ENCODE measurements around the gene ZNF630. TPM values are rescaled to one million over a fixed set of nuclear protein-coding genes. Genes with fewer than 3 reads are reported as not detected.
A peak's percentile ranks its signal among the peaks of the same experiment; 100 is the strongest.
"Not testable (repeated sequence)": the region's sequence is repeated elsewhere in the genome, so short reads cannot be mapped to it uniquely, and the experiment has no call there.

The ZNF630 gene
- total RNA-seq (1 to 10 TPM; 1.5 to 5.6 TPM), polyA plus RNA-seq (ENCODE audit: insufficient read depth, low read depth, low replicate concordance) (2.0 TPM)
- long read RNA-seq, donor 1, partial matches to known transcripts: 0 of 1 reads
- long read RNA-seq, donor 1, other reads (novel, unspliced or antisense): 0 of 1 reads
- long read RNA-seq, donor 2: 0 reads

DNA sequence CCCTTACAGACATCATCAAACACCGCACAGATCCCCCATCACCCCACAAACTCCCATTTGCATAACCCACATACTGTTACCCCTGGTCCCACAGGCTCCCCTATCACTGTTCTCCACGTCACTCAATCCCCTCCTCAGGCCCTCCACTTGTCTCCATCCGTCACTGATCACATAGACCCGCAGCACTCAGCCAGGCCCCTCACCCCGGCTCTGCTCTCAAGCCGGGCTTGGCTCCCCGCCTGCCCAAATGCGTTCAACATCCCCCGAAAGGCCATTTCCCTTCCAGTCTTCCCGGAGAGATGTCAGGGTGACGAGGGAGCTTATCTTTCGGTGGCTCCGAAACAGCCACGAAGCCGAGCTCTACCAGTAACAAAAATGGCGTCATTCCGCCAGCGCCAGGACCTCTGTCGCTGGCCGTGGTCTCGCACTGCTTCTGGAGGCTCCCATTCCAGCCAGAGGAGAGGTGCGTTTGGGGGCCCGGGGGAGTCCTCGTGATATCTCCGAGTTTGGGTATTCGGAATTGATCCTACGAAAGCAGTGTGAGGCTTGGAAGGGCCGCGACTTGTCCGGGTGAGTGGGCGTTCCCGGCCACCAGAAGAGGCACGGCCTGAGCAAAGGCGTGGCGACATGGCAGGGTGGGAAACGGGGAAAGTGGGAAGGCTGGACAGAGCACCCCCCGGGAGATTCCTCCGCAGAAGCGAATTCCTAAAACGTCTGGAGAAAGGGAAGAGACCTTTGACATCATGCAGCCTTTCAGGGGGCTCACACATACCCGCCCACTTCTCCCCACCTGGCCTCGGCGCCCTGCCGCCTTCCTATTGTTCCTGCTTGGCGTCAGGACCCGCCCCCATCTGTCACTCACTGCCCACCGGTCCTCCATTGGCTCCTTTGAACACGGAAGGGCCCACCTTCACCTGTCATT is at the start of gene ZNF630:
Gene ZNF630, minus strand, starts transcription at position 577 of the 922 bp plus-strand sequence. CDS start 4,754 bp downstream, outside the sequence.
- Histone ChIP-seq H3K27me3 (no peaks in the 10 kb centered on the region), H3K4me3 (peak within 1 kb of the TSS; percentile 67 to 76), H3K36me3 (ENCODE audit: low read depth, missing control alignments) (no peaks in the 10 kb centered on the region), H3K4me1 (no peaks in the 10 kb centered on the region), H3K27ac (peak within 1 kb of the TSS; percentile 83 to 86), H3K9me3 (no peaks in the 10 kb centered on the region)
- peak; percentile 91 for DNase-seq
- no peak for TF ChIP-seq POLR2A (IDR thresholded peaks at IDR 0.05)
- TF ChIP-seq, protein P1, sequence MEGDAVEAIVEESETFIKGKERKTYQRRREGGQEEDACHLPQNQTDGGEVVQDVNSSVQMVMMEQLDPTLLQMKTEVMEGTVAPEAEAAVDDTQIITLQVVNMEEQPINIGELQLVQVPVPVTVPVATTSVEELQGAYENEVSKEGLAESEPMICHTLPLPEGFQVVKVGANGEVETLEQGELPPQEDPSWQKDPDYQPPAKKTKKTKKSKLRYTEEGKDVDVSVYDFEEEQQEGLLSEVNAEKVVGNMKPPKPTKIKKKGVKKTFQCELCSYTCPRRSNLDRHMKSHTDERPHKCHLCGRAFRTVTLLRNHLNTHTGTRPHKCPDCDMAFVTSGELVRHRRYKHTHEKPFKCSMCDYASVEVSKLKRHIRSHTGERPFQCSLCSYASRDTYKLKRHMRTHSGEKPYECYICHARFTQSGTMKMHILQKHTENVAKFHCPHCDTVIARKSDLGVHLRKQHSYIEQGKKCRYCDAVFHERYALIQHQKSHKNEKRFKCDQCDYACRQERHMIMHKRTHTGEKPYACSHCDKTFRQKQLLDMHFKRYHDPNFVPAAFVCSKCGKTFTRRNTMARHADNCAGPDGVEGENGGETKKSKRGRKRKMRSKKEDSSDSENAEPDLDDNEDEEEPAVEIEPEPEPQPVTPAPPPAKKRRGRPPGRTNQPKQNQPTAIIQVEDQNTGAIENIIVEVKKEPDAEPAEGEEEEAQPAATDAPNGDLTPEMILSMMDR (IDR thresholded peaks at IDR 0.05): no peak
- WGBS, 2 donors: 1 to 3% methylated on average over 10 to 41 of the region's 48 CpGs
- intact Hi-C loops (cut with DNase I; ENCODE audit: low total_unique reads): no loop called here

DNA sequence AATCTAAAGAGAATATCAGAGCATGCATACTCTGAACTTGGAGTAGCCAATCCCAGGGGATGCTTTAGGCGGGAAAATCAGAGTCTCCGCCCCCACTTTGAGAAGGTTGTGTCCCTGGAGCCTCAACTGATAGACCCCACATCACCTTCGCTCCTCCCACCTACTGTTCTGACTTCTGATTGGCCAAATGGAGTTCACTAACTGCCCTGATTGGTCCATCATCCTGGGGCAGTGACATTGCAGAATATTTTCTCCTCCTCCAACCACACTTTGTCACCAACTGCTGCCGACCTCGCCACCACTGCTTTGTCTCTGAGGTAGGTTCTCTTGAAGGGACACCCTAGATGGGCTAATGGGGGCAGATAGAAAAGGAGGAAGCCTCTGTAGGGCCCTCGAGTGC is 36.3 kb upstream of the ZNF630 start:
- H3K27me3 ChIP-seq: no peaks in the 10 kb centered on the region
- TF ChIP-seq POLR2A (IDR thresholded peaks at IDR 0.05): no peak
- TF ChIP-seq, protein P1 (IDR thresholded peaks at IDR 0.05): no peak
- no peak overlapping the region for H3K27ac ChIP-seq
- intact Hi-C loops (cut with DNase I; ENCODE audit: low total_unique reads): no loop called here
- peak; percentile 18 for DNase-seq
- H3K9me3 ChIP-seq: no peaks in the 10 kb centered on the region
- WGBS, 2 donors: 44 to 57% methylated on average over 1 to 6 of the region's 6 CpGs
- no peaks in the 10 kb centered on the region for H3K36me3 ChIP-seq (ENCODE audit: low read depth, missing control alignments)
- no peak overlapping the region for H3K4me3 ChIP-seq
- H3K4me1 ChIP-seq: no peaks in the 10 kb centered on the region

DNA sequence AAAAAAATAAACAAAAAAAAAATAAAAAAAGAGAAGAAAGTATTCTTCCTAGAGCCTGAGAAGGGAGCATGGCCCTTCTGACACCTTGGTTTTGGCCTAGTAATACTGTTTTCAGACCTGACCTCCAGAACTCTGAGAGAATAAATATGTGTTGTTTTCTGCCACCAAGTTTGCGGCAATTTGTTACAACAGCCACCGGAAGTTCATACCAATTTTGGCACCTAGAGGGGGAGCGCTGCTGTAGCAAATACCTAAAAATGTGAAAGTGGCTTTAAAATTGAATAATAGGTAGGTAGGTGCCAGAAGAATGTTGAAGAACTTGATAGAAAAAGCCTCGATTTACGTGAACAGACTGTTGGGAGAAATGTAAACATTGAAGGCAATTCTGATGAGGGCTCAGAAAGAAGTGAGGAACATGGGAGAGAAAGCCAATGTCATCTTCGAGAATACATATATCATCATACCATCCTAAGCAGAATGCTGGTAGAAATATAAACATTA is 31.5 kb upstream of the ZNF630 start:
- intact Hi-C loops (cut with DNase I; ENCODE audit: low total_unique reads): no loop called here
- Histone ChIP-seq H3K4me1 (no peaks in the 10 kb centered on the region), H3K27ac (no peak overlapping the region), H3K36me3 (ENCODE audit: low read depth, missing control alignments) (no peaks in the 10 kb centered on the region), H3K4me3 (no peak overlapping the region), H3K27me3 (no peaks in the 10 kb centered on the region), H3K9me3 (no peaks in the 10 kb centered on the region)
- TF ChIP-seq, protein P1 (IDR thresholded peaks at IDR 0.05): no peak
- no peak for TF ChIP-seq POLR2A (IDR thresholded peaks at IDR 0.05)
- WGBS, 2 donors: 88 to 90% methylated on average over 6 of the region's 6 CpGs
- no peak for DNase-seq

DNA sequence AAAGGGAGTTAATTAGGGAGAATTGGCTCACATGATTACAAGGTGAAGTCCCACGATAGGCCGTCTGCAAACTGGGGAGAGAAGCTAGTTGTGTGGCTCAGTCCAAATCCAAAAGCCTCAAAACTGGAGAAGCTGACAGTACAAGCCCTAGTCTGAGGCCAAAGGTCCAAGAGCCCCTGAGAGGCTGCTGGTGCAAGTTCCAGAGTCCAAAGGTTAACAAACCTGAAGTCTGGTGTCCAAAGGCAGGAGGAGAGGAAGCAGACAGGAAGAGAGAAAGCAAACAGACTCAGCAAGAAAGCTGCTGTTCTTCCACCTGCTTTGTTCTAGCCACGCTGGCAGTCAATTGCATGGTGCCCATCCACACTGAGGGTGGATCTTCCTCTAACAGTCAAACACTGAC is 30.0 kb upstream of the ZNF630 start:
- no peak for TF ChIP-seq POLR2A (IDR thresholded peaks at IDR 0.05)
- TF ChIP-seq, protein P1 (IDR thresholded peaks at IDR 0.05): no peak
- intact Hi-C loops (cut with DNase I; ENCODE audit: low total_unique reads): no loop called here

DNA sequence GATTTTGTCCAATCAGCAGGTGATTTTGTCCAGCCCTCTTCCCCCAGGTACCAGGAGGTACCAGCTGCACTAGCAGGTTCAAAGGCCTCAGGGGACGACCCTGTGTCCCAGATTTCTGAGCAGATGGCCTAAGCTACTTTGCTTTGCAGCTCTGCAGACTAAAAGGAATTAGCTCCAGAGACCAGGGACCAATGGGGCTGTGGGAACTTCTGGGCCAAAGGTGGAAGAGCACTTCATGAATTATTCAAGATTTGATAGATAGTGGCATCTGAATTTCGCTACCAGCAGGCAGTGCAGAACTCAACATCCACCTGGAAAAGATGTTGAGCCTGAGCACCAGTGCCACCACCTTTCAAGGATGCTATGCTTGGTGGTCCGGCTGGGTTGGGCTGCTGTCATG is 21.1 kb upstream of the ZNF630 start:
- DNase-seq; H3K4me1 ChIP-seq; intact Hi-C loops (cut with DNase I; ENCODE audit: low total_unique reads); H3K36me3 ChIP-seq (ENCODE audit: low read depth, missing control alignments); H3K27ac ChIP-seq; H3K4me3 ChIP-seq; H3K27me3 ChIP-seq; H3K9me3 ChIP-seq: not testable (repeated sequence)
- WGBS, 2 donors: 85 to 88% methylated on average over 2 of the region's 3 CpGs

More for the DNA sequence above, 30.0 kb upstream of the ZNF630 start:
- no peaks in the 10 kb centered on the region for H3K27me3 ChIP-seq
- H3K27ac ChIP-seq: no peak overlapping the region
- no peaks in the 10 kb centered on the region for H3K36me3 ChIP-seq (ENCODE audit: low read depth, missing control alignments)
- no peaks in the 10 kb centered on the region for H3K4me1 ChIP-seq
- no peak overlapping the region for H3K4me3 ChIP-seq
- 90 to 100% methylated on average over 2 to 3 of the region's 3 CpGs for WGBS, 2 donors
- no peak for DNase-seq
- H3K9me3 ChIP-seq: no peaks in the 10 kb centered on the region

Data from testis (tissue), 5 donors.